ENCODE measurements around the gene EFHC1. TPM values are rescaled to one million over a fixed set of nuclear protein-coding genes. Genes with fewer than 3 reads are reported as not detected.

Gene EFHC1
- total and polyA plus RNA-seq, 2 of the 13 experiments (the other 11 are each of a cell fraction or from before 2014, with no cell fraction given) = 23.4 to 29.5 TPM

- Histone ChIP-seq H3K9ac (ENCODE audit: insufficient read depth, low read depth, low read length) (peak overlapping the region; percentile 21; the same call in 1 of the 2 replicates), H3K4me2 (ENCODE audit: low read depth, low read length) (peak overlapping the region; percentile 97), H3K79me2 (ENCODE audit: insufficient read depth, low read length) (peaks cover 92% of the 10 kb centered on the region), H3K27me3 (ENCODE audit: control insufficient read depth in 1 of 2, insufficient read depth in 2 of 2, low read length in 2 of 2) (no peaks in the 10 kb centered on the region; a peak in 1 of 5 replicates), H4K20me1 (ENCODE audit: insufficient read depth, low read length) (peaks cover 79% of the 10 kb centered on the region), H3K36me3 (replicated peaks in 1 of 2; ENCODE audit: control insufficient read depth in 1 of 2, insufficient read depth in 2 of 2, low read length in 2 of 2) (peaks cover 6 to 37% of the 10 kb centered on the region in 2 experiments), H2AFZ (ENCODE audit: low read length) (no peak overlapping the region), H3K4me1 (ENCODE audit: insufficient read depth, low read length) (peaks cover 81% of the 10 kb centered on the region), H3K4me3 (replicated peaks in 1 of 3; ENCODE audit: insufficient read depth in 1 of 3, low read depth in 2 of 3, low read length in 3 of 3) (no peak overlapping the region; a peak in 2 of 6 replicates), H3K9me3 (ENCODE audit: low read length) (no peaks in the 10 kb centered on the region), H3K27ac (ENCODE audit: extremely low read length, insufficient read depth, low read length) (peak overlapping the region; percentile 20)
- intact Hi-C loops (cut with micrococcal nuclease; ENCODE audit: unreplicated experiment) (loop anchor here (5.0 kb wide), 1 partner anchor 70 kb away; no protein-coding TSS in a partner anchor), in situ Hi-C loops (cut with HindIII; ENCODE audit: extremely low pct_ligation_motif_present, low pct_unique_long_range_greater_than_20kb) (no loop called here)
- TF ChIP-seq ZNF776 (CRISPR knock-in tag; IDR thresholded peaks at IDR 0.05) (no peak), MED1 (CRISPR knock-in tag; IDR thresholded peaks at IDR 0.05) (peak; percentile 39; the same call in 1 of the 2 replicates), NFAT5 (CRISPR knock-in tag; IDR thresholded peaks at IDR 0.05) (no peak), ZNF557 (CRISPR knock-in tag; IDR thresholded peaks at IDR 0.05) (no peak), ZNF251 (CRISPR knock-in tag; IDR thresholded peaks at IDR 0.05) (no peak), ZBTB38 (CRISPR knock-in tag; IDR thresholded peaks at IDR 0.05) (0 out of 2 replicates have a peak, but pooled peaks have one; percentile 21)
- ChIA-PET POLR2A (interaction anchor here (1.5 to 2.8 kb wide), 3 partner anchors 24 to 27 kb away, joined by 5 to 8 read pairs (median 7); no protein-coding TSS in a partner anchor), CTCF (ENCODE audit: low intra/inter-chr PET ratio, low total read pairs) (no interaction called here)
- WGBS (ENCODE audit: low lambda C conversion rate) = 98% methylated on average over 4 of the region's 4 CpGs
- FAIRE-seq (no peak), ATAC-seq (no peak), DNase-seq (ENCODE audit: low spot score) (no peak)
- no TSS peak for BruUV-seq (replicated peaks)
Measured at GRCh38 chr6:52572536-52572935, 152.4 kb downstream of the EFHC1 start.
